Neural progenitor cell (in vitro differentiated cells): ENCODE data around the gene UHMK1. TPM values are rescaled to one million over a fixed set of nuclear protein-coding genes. Genes with fewer than 3 reads are reported as not detected.
A peak's percentile ranks its signal among the peaks of the same experiment; 100 is the strongest.
"Not testable (repeated sequence)": the region's sequence is repeated elsewhere in the genome, so short reads cannot be mapped to it uniquely, and the experiment has no call there.

Source experiments
- DNase-seq: peaks from one replicate; pipeline ENCODE4 v3.0.0-alpha.2; 2016; ENCODE audit warnings: low spot score
- H2AFZ ChIP-seq: fragments of 200-600 bp; sonication (generic); replicated peaks from 2 replicates; pipeline ENCODE4 v1.6.1; 2016; ENCODE audit warnings: antibody characterized with exemption
- H3F3A ChIP-seq: fragments of 200-600 bp; sonication (generic); 2 replicates; pipeline ENCODE4 v1.6.1; 2016; ENCODE audit warnings: antibody characterized with exemption, low read depth
- H3K27ac ChIP-seq: fragments of 200-600 bp; sonication (generic); 2 replicates; pipeline ENCODE4 v1.5.1; 2016; ENCODE audit warnings: mild to moderate bottlenecking
- H3K27me3 ChIP-seq: fragments of 200-600 bp; sonication (generic); 2 replicates; pipeline ENCODE4 v1.6.1; 2016; ENCODE audit warnings: mild to moderate bottlenecking, moderate library complexity
- H3K36me3 ChIP-seq: fragments of 200-600 bp; sonication (generic); 2 replicates; pipeline ENCODE4 v1.5.1; 2016
- H3K4me1 ChIP-seq: fragments of 200-600 bp; sonication (generic); 2 replicates; pipeline ENCODE4 v1.6.1; 2016; ENCODE audit warnings: mixed run types
- H3K4me2 ChIP-seq: fragments of 200-600 bp; sonication (generic); 2 replicates; pipeline ENCODE4 v1.6.1; 2016
- H3K4me3 ChIP-seq: fragments of 200-600 bp; sonication (generic); 2 replicates; pipeline ENCODE4 v1.5.1; 2016
- H3K79me2 ChIP-seq: fragments of 200-600 bp; sonication (generic); 2 replicates; pipeline ENCODE4 v1.6.1; 2016; ENCODE audit warnings: low read depth
- H3K9ac ChIP-seq: fragments of 200-600 bp; sonication (generic); 2 replicates; pipeline ENCODE4 v1.6.1; 2016
- H3K9me3 ChIP-seq: fragments of 200-600 bp; sonication (generic); 2 replicates; pipeline ENCODE4 v1.5.1; 2016; ENCODE audit warnings: low read depth
- H4K20me1 ChIP-seq: fragments of 200-600 bp; sonication (generic); 2 replicates; pipeline ENCODE4 v1.6.1; 2016; ENCODE audit warnings: low read depth
- H3K27ac Mint-ChIP-seq: 3 replicates; pipeline ENCODE4 v1.8.0; 2021; ENCODE audit warnings: mixed read lengths
- H3K27me3 Mint-ChIP-seq: 2 replicates; pipeline ENCODE4 v1.8.0; 2022; ENCODE audit warnings: low read depth, mild to moderate bottlenecking, inconsistent platforms, moderate library complexity, mixed read lengths; ENCODE audit not compliant: insufficient read depth
- H3K36me3 Mint-ChIP-seq: 3 replicates; pipeline ENCODE4 v1.8.0; 2021; ENCODE audit warnings: mixed read lengths
- H3K4me1 Mint-ChIP-seq: 3 replicates; pipeline ENCODE4 v1.8.0; 2021; ENCODE audit warnings: mixed read lengths
- H3K4me3 Mint-ChIP-seq: 3 replicates; pipeline ENCODE4 v1.8.0; 2021; ENCODE audit warnings: mild to moderate bottlenecking, moderate library complexity, mixed read lengths
- H3K9me3 Mint-ChIP-seq: 3 replicates; pipeline ENCODE4 v1.8.0; 2020; ENCODE audit warnings: mixed read lengths
- CTCF ChIP-seq: fragments of 200-600 bp; sonication (generic); IDR thresholded peaks from 2 replicates; pipeline ENCODE4 v1.5.1; 2017; ENCODE audit warnings: antibody characterized with exemption, mild to moderate bottlenecking
- EZH2 ChIP-seq: fragments of 200-600 bp; sonication (generic); IDR thresholded peaks from 2 replicates; pipeline ENCODE4 v1.6.1; 2017; ENCODE audit warnings: antibody characterized with exemption, mild to moderate bottlenecking, moderate library complexity
- EZH2phosphoT487 ChIP-seq: fragments of 200-600 bp; sonication (generic); IDR thresholded peaks from 2 replicates; pipeline ENCODE4 v1.6.1; 2017; ENCODE audit warnings: antibody characterized with exemption
- total RNA-seq: library from RNA; depleted of rRNA; stranded (reverse); fragments of >200 nt; gene quantifications from 2 replicates; pipeline ENCODE4 v1.2.3, GENCODE V29; 2015; ENCODE audit warnings: low replicate concordance

UHMK1 gene
- total RNA-seq, 1 donor from 2014 or later, result 48.8 TPM

DNA sequence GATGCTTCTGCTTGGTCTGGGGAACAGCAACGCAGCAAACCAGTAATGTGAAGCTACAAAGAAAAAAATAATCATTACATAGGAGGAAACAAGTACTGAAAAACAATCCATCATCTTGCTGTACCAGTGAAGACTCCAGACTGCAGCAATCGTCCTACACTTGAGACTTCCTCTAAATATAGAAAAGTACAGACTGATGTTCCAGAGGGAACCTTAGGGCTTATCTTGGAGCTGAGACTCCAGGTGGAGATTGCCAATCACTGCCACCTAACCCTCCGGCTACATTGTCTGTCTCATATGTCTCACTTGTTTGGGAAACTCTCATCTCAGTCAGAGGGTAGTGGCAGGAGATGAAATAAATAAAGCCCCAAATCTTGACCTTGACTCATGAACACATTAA is 9.4 kb upstream of the UHMK1 start:
- H4K20me1 ChIP-seq, result no peaks in the 10 kb centered on the region
- no peak overlapping the region for H3K4me3 ChIP-seq
- no peaks in the 10 kb centered on the region for H3K36me3 Mint-ChIP-seq
- no peak for TF ChIP-seq EZH2
- TF ChIP-seq CTCF, result no peak
- TF ChIP-seq EZH2phosphoT487, result no peak
- DNase-seq, result no peak
- H3K27me3 Mint-ChIP-seq, result peaks cover 4% of the 10 kb centered on the region
- H3K36me3 ChIP-seq, result no peaks in the 10 kb centered on the region
- H3K9ac ChIP-seq, result no peak overlapping the region
- no peaks in the 10 kb centered on the region for H3K4me1 ChIP-seq
- no peak overlapping the region for H3K4me3 Mint-ChIP-seq
- H3K9me3 Mint-ChIP-seq, result peaks cover 2% of the 10 kb centered on the region
- no peaks in the 10 kb centered on the region for H3K9me3 ChIP-seq
- H3K27ac ChIP-seq, result no peak overlapping the region
- H3K4me1 Mint-ChIP-seq, result no peaks in the 10 kb centered on the region
- H3K27me3 ChIP-seq, result peaks cover 24% of the 10 kb centered on the region
- no peak overlapping the region for H3K4me2 ChIP-seq
- H3F3A ChIP-seq, result no peaks in the 10 kb centered on the region
- H2AFZ ChIP-seq, result no peak overlapping the region
- no peak overlapping the region for H3K27ac Mint-ChIP-seq
- no peaks in the 10 kb centered on the region for H3K79me2 ChIP-seq

- H3K36me3 Mint-ChIP-seq, H3K27ac ChIP-seq, H3K4me3 ChIP-seq, H3K36me3 ChIP-seq, H3K4me1 ChIP-seq, H3F3A ChIP-seq, H2AFZ ChIP-seq, H3K4me3 Mint-ChIP-seq, H3K27me3 Mint-ChIP-seq, H3K9ac ChIP-seq, H3K27ac Mint-ChIP-seq, H3K4me2 ChIP-seq, DNase-seq, H3K9me3 ChIP-seq: not testable (repeated sequence)
- Histone ChIP-seq H3K79me2 (peaks cover 36% of the 10 kb centered on the region), H3K27me3 (peaks cover 25% of the 10 kb centered on the region), H4K20me1 (peaks cover 21% of the 10 kb centered on the region)
- Mint-ChIP-seq H3K9me3 (peaks cover 10% of the 10 kb centered on the region), H3K4me1 (peaks cover 13% of the 10 kb centered on the region)
These were observed 1.9 kb upstream of the UHMK1 start for GRCh38 chr1:162495531-162496233.

- no peak for TF ChIP-seq EZH2phosphoT487
- no peak for TF ChIP-seq EZH2
- no peak for TF ChIP-seq CTCF
- Mint-ChIP-seq H3K4me1 (peaks cover 13% of the 10 kb centered on the region), H3K4me3 (peak overlapping the region; percentile 91), H3K27ac (peak overlapping the region; percentile 93), H3K36me3 (peaks cover 8% of the 10 kb centered on the region), H3K27me3 (no peaks in the 10 kb centered on the region), H3K9me3 (peaks cover 10% of the 10 kb centered on the region)
- DNase-seq, result peak; percentile 1
- no peak overlapping the region for H3K9ac ChIP-seq
- peak overlapping the region; percentile 85 for H3K4me3 ChIP-seq
- H4K20me1 ChIP-seq, result peaks cover 21% of the 10 kb centered on the region
- H3K4me2 ChIP-seq, result peak overlapping the region; percentile 99
- H2AFZ ChIP-seq, result peak overlapping the region; percentile 97
- peaks cover 8% of the 10 kb centered on the region for H3K4me1 ChIP-seq
- H3F3A ChIP-seq, result no peaks in the 10 kb centered on the region
- H3K27ac ChIP-seq, result no peak overlapping the region
- peaks cover 4% of the 10 kb centered on the region for H3K36me3 ChIP-seq
- peaks cover 49% of the 10 kb centered on the region for H3K79me2 ChIP-seq
- peaks cover 11% of the 10 kb centered on the region for H3K27me3 ChIP-seq
- peaks cover 5% of the 10 kb centered on the region for H3K9me3 ChIP-seq
These were observed 405 bp upstream of the UHMK1 start for GRCh38 chr1:162497104-162497722.

DNA sequence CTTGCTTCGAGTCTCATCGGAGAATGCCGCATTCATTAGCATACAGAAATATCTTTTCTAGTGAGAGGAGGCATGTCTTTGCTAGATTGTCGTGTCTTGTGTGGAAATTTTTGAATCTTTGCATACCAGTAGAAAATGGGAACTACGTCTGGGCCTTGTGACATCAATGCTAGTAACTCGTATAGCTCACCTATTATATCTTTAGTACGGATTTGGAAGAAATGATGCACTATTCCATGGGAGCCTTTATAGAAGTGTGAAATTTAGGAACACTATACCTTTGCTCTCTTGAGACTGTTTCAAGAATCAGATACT is 835 bp downstream of the UHMK1 start:
- Histone ChIP-seq H3K27ac (no peak overlapping the region), H3F3A (no peaks in the 10 kb centered on the region), H3K79me2 (peaks cover 53% of the 10 kb centered on the region), H3K9ac (peak overlapping the region; percentile 86), H3K36me3 (peaks cover 10% of the 10 kb centered on the region), H2AFZ (no peak overlapping the region), H3K9me3 (peaks cover 5% of the 10 kb centered on the region), H3K4me1 (peaks cover 8% of the 10 kb centered on the region), H4K20me1 (peaks cover 27% of the 10 kb centered on the region), H3K27me3 (no peaks in the 10 kb centered on the region), H3K4me2 (peak overlapping the region; percentile 99), H3K4me3 (peak overlapping the region; percentile 85)
- no peak for TF ChIP-seq EZH2
- no peak for TF ChIP-seq CTCF
- no peak for TF ChIP-seq EZH2phosphoT487
- peaks cover 13% of the 10 kb centered on the region for H3K4me1 Mint-ChIP-seq
- H3K27ac Mint-ChIP-seq, result peak overlapping the region; percentile 26
- H3K27me3 Mint-ChIP-seq, result no peaks in the 10 kb centered on the region
- no peak for DNase-seq
- H3K4me3 Mint-ChIP-seq, result peak overlapping the region; percentile 91
- H3K36me3 Mint-ChIP-seq, result peaks cover 10% of the 10 kb centered on the region
- H3K9me3 Mint-ChIP-seq, result peaks cover 10% of the 10 kb centered on the region
